HuH-7.5 (cell line): ENCODE measurements around the gene GCSH.

ENCODE experiments used
- DNase-seq: peaks from one replicate; pipeline ENCODE4 v3.0.0; 2011; ENCODE audit warnings: low spot score

GCSH gene

GRCh38 chr16:81041696-81042095, 54.5 kb downstream of the GCSH start:
- DNase-seq, result no peak

DNA sequence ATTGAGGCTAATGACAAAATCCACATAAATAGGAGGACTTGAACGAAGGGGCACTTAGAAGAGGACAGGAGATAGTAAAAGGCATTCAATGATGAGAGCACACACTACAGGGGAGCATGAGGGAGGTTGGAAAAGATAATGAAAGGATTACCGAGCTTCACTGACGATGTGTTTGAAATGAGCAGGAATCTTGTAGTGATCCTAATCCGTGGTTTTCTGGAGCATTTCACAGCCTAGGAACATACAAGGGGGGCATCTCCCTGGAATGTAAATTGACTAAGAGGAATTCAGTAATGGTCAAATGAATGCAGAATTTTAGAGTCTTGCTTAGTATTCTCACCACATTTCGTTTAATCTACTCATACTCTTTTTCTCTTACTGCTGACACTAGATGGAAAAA, 55.4 kb downstream of the GCSH start:
- DNase-seq, result no peak

DNA sequence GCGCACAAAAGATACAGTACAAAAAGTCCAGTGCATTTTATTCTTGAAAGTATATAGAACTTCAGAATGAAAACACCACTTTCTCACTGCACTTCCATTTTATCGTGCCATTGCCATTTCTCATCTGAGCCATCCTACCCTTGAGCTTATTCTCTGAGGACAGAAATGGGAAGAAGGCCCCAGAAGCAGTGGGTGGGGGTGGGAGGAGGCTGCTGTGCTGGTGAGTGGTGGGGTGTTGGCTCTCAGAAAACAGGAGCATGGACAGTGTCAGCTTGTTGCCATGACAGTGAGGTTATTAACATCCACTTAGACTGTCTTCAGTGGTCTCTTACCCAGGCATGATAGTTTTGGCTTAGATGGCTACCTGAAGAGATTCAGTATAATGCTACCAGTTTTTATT, 56.1 kb downstream of the GCSH start:
- DNase-seq, result no peak

DNA sequence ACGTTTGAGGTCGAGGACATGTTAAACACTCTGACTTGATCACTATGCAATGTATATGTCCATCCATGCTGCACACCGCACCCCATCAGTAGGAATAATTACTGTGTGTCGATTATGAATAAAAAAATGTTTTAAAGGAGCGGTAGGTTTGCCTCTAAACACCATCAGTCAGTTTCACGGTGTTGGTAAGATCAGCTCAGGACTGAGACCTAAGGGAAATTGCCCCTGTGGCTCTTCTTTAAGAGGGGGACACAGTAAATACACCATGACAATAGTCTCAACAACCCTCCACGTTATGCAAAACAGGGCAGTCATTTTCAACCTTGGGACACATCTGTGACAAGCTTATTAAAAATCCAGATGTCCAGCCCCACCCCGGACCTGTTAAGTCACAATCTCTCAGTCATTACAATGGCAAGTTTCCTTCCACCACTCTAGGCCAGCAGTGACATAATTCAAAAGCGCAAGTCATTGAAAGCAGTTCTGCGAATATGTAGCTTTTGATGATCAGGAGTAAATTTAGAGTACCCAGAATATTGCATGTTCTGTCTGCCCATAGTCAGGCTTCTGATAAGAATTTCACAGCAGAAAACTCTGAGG, 59.3 kb downstream of the GCSH start:
- DNase-seq, result no peak

- DNase-seq, result peak; percentile 77
Measured at GRCh38 chr16:81035975-81036750, 60.0 kb downstream of the GCSH start.

DNA sequence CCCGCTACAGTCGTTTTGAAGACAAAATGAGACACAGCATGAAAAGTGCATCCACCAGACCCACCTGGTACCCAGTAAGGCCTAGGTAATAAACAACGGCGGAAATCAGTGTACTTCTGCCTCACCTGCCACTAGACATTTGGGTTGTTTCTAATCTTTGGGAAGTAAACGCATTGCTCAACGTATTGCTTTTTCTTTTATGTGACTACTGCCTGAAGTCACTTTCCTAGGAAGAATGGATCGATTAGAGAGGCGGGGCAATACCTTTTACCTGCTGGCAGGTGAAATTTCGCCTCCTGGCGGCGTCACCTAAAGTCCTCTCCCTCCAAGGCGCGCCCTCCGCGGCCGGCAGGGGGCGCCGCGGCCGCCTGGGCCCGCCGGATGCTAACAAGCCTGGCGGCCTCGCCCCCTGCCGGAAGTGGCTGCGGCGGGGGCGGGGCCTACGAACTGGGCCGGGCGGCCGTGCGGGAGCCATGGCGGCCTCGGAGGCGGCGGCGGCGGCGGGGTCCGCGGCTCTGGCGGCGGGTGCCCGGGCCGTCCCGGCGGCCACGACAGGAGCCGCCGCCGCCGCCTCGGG, 60.7 kb downstream of the GCSH start, which contains the start of gene ATMIN:
ATMIN (plus strand) TSS at position 445 of the 577 bp plus-strand sequence; CDS start at position 474, 29 bp downstream.
- DNase-seq, result peak; percentile 86
